ENCODE results near the gene SCAF11.

The SCAF11 gene

DNA sequence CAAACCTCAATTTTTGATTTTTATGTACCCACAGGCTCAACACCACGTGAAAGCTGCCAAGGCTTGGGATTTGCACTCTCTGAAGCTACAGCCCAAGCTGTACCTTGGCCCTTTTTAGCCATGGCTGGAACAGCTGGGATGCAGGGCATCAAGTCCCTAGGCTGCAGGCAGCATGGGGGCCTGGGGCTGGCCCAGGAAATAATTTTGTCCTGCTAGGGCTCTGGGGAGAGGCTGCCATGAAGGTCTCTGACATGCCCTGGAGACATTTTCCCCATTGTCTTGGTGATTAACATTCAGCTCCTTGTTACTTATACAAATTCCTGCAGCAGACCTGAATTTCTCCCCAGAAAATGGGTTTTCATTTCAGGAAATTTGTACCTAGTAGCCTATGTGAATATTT, 103.7 kb downstream of the SCAF11 start:
- no peak for DNase-seq
- Histone ChIP-seq H3K4me3 (ENCODE audit: control insufficient read depth in 1 of 7, extremely low read depth in 1 of 7, insufficient read depth in 4 of 7, low read depth in 2 of 7, low read length in 6 of 7) (no peak overlapping the region), H3K4me1 (ENCODE audit: control extremely low read depth in 1 of 4, control insufficient read depth in 4 of 4, insufficient read depth in 4 of 4, low read length in 3 of 4) (no peaks in the 10 kb centered on the region), H3K27ac (ENCODE audit: insufficient read depth in 1 of 2, low read depth in 1 of 2, low read length in 2 of 2, poor library complexity in 1 of 2, severe bottlenecking in 2 of 2) (no peak overlapping the region), H3K36me3 (ENCODE audit: control insufficient read depth in 4 of 4, insufficient read depth in 4 of 4, low read length in 3 of 4) (peaks cover 9 to 51% (median 22%) of the 10 kb centered on the region in 4 experiments), H3K9me3 (ENCODE audit: control extremely low read depth in 1 of 5, control insufficient read depth in 4 of 5, insufficient read depth in 2 of 5, low read depth in 1 of 5, low read length in 4 of 5) (peaks cover 3 to 12% (median 6%) of the 10 kb centered on the region in 5 experiments), H3K27me3 (replicated peaks in 2 of 5; ENCODE audit: control insufficient read depth in 4 of 5, insufficient read depth in 5 of 5, low read length in 4 of 5) (no peaks in the 10 kb centered on the region)
- WGBS (ENCODE audit: insufficient coverage), result 100% methylated on average over 1 of the region's 1 CpG
- ChIA-PET POLR2A (no interaction called here), CTCF (no interaction called here)

DNA sequence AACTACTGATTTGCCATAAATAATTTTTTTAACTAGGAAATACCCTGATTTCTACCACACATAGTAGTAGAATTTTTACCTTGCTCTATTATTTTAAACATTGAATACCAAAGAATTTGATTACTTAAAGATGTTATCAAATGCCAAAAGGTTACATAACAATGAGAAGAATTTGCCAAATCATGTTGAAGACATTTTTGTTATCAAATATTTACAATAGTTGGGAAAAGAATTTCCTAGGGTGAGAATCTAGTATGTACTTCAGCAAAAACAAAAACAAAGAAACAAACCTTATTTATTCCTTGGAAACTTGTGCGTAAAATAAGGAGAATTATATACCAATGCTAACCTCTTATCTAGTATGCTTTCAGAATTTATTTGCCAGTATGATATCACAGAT, 107.2 kb downstream of the SCAF11 start:
- POLR2A ChIA-PET, result no interaction called here
- CTCF ChIA-PET, result no interaction called here
- no peak for DNase-seq

DNA sequence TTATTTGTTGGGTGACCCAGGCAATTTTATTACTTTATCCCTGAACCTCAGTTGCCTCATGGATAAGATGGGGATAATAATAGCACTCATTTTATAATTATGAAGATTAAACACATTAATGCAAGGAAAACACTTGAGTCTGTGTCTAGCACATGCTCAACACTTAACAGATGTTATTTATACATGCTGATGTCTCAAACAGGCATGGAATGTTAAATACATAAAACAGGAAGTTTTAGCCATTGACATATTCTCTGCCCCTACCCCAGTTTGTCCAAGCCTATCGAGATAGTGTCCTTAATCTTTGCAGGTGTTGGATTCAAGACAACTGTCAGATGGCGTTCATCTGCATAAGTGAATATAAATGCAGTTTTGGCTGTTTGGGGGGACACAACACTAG, 109.8 kb downstream of the SCAF11 start:
- Histone ChIP-seq H3K36me3 (ENCODE audit: control insufficient read depth in 4 of 4, insufficient read depth in 4 of 4, low read length in 3 of 4) (peaks cover 21 to 69% (median 34%) of the 10 kb centered on the region in 4 experiments), H3K27ac (ENCODE audit: insufficient read depth in 1 of 2, low read depth in 1 of 2, low read length in 2 of 2, poor library complexity in 1 of 2, severe bottlenecking in 2 of 2) (no peak overlapping the region), H3K27me3 (replicated peaks in 2 of 5; ENCODE audit: control insufficient read depth in 4 of 5, insufficient read depth in 5 of 5, low read length in 4 of 5) (no peaks in the 10 kb centered on the region), H3K4me3 (ENCODE audit: control insufficient read depth in 1 of 7, extremely low read depth in 1 of 7, insufficient read depth in 4 of 7, low read depth in 2 of 7, low read length in 6 of 7) (no peak overlapping the region), H3K9me3 (ENCODE audit: control extremely low read depth in 1 of 5, control insufficient read depth in 4 of 5, insufficient read depth in 2 of 5, low read depth in 1 of 5, low read length in 4 of 5) (peaks cover 3 to 19% (median 6%) of the 10 kb centered on the region in 5 experiments), H3K4me1 (ENCODE audit: control extremely low read depth in 1 of 4, control insufficient read depth in 4 of 4, insufficient read depth in 4 of 4, low read length in 3 of 4) (peaks cover 0 to 6% (median 3%) of the 10 kb centered on the region in 4 experiments)
- no peak for DNase-seq
- ChIA-PET CTCF (no interaction called here), POLR2A (no interaction called here)
- no CpG with 5 or more reads among the region's 2 CpGs for WGBS (ENCODE audit: insufficient coverage)

More for the DNA sequence above, 107.2 kb downstream of the SCAF11 start:
- H3K4me1 ChIP-seq (ENCODE audit: control extremely low read depth in 1 of 4, control insufficient read depth in 4 of 4, insufficient read depth in 4 of 4, low read length in 3 of 4), result peaks cover 0 to 6% (median 3%) of the 10 kb centered on the region in 4 experiments
- no CpG with 5 or more reads among the region's 1 CpG for WGBS (ENCODE audit: insufficient coverage)
- H3K9me3 ChIP-seq (ENCODE audit: control extremely low read depth in 1 of 5, control insufficient read depth in 4 of 5, insufficient read depth in 2 of 5, low read depth in 1 of 5, low read length in 4 of 5), result peaks cover 3 to 12% (median 6%) of the 10 kb centered on the region in 5 experiments
- no peak overlapping the region for H3K4me3 ChIP-seq (ENCODE audit: control insufficient read depth in 1 of 7, extremely low read depth in 1 of 7, insufficient read depth in 4 of 7, low read depth in 2 of 7, low read length in 6 of 7)
- H3K36me3 ChIP-seq (ENCODE audit: control insufficient read depth in 4 of 4, insufficient read depth in 4 of 4, low read length in 3 of 4), result peaks cover 12 to 62% (median 30%) of the 10 kb centered on the region in 4 experiments
- H3K27me3 ChIP-seq (replicated peaks in 2 of 5; ENCODE audit: control insufficient read depth in 4 of 5, insufficient read depth in 5 of 5, low read length in 4 of 5), result no peaks in the 10 kb centered on the region
- no peak overlapping the region for H3K27ac ChIP-seq (ENCODE audit: insufficient read depth in 1 of 2, low read depth in 1 of 2, low read length in 2 of 2, poor library complexity in 1 of 2, severe bottlenecking in 2 of 2)

DNA sequence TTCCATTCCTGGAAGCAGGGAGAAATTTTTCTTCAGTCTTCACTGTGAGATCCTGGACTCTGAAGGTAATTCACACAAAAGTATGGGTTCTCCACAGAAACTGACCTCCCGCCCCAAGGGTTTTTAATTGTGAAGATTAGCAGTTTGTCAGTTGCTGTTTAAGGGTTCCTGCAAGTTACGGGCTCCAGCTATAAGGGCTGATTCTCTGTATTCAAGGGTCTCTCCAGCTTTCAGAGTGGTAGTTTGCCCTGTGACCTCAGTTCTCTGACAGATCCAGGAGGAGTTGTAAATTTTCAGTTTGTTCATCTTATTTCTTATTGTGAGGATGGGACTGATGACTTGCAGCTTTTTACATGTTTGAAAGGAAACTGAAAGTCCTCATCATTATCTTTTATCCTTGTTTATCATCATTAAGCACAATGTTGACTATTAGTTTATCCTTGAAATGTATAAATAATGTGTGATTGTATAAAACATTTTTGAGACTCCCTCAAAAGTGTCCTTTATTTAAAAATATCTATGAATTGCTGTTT, 110.9 kb downstream of the SCAF11 start:
- no peak overlapping the region for H3K4me3 ChIP-seq (ENCODE audit: control insufficient read depth in 1 of 7, extremely low read depth in 1 of 7, insufficient read depth in 4 of 7, low read depth in 2 of 7, low read length in 6 of 7)
- WGBS (ENCODE audit: insufficient coverage), result 100% methylated on average over 2 of the region's 2 CpGs
- H3K27me3 ChIP-seq (replicated peaks in 2 of 5; ENCODE audit: control insufficient read depth in 4 of 5, insufficient read depth in 5 of 5, low read length in 4 of 5), result no peaks in the 10 kb centered on the region
- DNase-seq, result peak in 2 of 3 donors; percentile 10 to 22
- POLR2A ChIA-PET, result no interaction called here
- peaks cover 24 to 69% (median 40%) of the 10 kb centered on the region in 4 experiments for H3K36me3 ChIP-seq (ENCODE audit: control insufficient read depth in 4 of 4, insufficient read depth in 4 of 4, low read length in 3 of 4)
- peaks cover 0 to 6% (median 3%) of the 10 kb centered on the region in 4 experiments for H3K4me1 ChIP-seq (ENCODE audit: control extremely low read depth in 1 of 4, control insufficient read depth in 4 of 4, insufficient read depth in 4 of 4, low read length in 3 of 4)
- H3K27ac ChIP-seq (ENCODE audit: insufficient read depth in 1 of 2, low read depth in 1 of 2, low read length in 2 of 2, poor library complexity in 1 of 2, severe bottlenecking in 2 of 2), result peak overlapping the region; percentile 36 to 71
- H3K9me3 ChIP-seq (ENCODE audit: control extremely low read depth in 1 of 5, control insufficient read depth in 4 of 5, insufficient read depth in 2 of 5, low read depth in 1 of 5, low read length in 4 of 5), result peaks cover 0 to 18% (median 9%) of the 10 kb centered on the region in 5 experiments
- CTCF ChIA-PET, result interaction anchor here (0.6 to 1.0 kb wide), 2 partner anchors 12 to 37 kb away, joined by 3 read pairs; no protein-coding TSS in a partner anchor

DNA sequence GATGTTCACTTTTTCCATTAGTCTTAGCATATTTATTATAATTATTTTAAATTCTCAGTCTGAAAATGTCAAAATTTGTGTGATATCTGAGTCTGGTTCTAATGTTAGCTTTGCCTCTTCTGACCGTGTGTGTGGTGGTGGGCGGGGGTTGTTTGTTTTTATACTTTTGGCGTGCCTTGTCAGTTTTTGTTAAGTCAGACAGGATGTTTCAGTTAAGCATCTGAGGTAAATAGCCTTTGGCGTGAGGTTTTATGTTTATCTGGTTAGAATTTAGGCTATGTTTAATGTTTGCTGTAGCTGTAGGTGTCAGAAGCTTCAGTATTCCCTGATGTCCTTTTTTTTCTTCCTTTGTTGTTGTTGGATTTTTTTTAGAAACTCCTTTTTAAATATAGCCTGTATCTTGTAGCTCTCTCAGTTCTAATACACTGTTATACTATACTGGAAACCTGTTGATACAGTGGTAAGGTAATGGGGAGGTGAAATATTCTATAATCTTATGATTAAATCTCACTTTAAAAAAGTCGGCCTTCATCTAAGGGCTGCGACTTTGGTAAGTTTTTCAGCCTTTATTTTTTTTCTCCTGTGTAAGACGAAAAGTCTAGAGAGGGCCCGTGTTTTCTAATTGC, 111.6 kb downstream of the SCAF11 start:
- 55% methylated on average over 5 of the region's 8 CpGs for WGBS (ENCODE audit: insufficient coverage)
- H3K9me3 ChIP-seq (ENCODE audit: control extremely low read depth in 1 of 5, control insufficient read depth in 4 of 5, insufficient read depth in 2 of 5, low read depth in 1 of 5, low read length in 4 of 5), result peaks cover 0 to 18% (median 11%) of the 10 kb centered on the region in 5 experiments
- ChIA-PET POLR2A (no interaction called here), CTCF (interaction anchor here (0.7 to 1.0 kb wide), 2 partner anchors 9 to 11 kb away, joined by 3 read pairs; no protein-coding TSS in a partner anchor)
- H3K4me1 ChIP-seq (ENCODE audit: control extremely low read depth in 1 of 4, control insufficient read depth in 4 of 4, insufficient read depth in 4 of 4, low read length in 3 of 4), result peaks cover 0 to 6% (median 3%) of the 10 kb centered on the region in 4 experiments
- peak; percentile 8 to 62 (median 52) for DNase-seq
- H3K36me3 ChIP-seq (ENCODE audit: control insufficient read depth in 4 of 4, insufficient read depth in 4 of 4, low read length in 3 of 4), result peaks cover 29 to 70% (median 44%) of the 10 kb centered on the region in 4 experiments
- no peak overlapping the region for H3K4me3 ChIP-seq (ENCODE audit: control insufficient read depth in 1 of 7, extremely low read depth in 1 of 7, insufficient read depth in 4 of 7, low read depth in 2 of 7, low read length in 6 of 7)
- peak overlapping the region; percentile 36 to 71 for H3K27ac ChIP-seq (ENCODE audit: insufficient read depth in 1 of 2, low read depth in 1 of 2, low read length in 2 of 2, poor library complexity in 1 of 2, severe bottlenecking in 2 of 2)
- H3K27me3 ChIP-seq (replicated peaks in 2 of 5; ENCODE audit: control insufficient read depth in 4 of 5, insufficient read depth in 5 of 5, low read length in 4 of 5), result no peaks in the 10 kb centered on the region

DNA sequence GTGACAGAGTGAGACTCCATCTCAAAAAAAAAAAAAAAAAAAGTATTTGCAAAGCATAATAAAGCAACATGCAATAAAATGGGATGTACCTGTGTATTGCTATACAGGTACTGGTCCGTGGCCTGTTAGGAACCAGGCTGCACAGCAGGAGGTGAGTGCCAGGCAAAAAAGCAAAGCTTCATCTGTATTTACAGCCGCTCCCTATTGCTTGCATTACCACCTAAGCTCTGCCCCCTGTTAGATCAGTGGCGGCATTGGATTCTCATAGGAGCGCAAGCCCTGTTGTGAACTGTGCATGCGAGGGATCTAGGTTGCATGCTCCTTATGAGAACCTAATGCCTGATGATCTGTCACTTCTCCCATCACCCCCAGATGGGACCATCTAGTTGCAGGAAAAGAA, 113.3 kb downstream of the SCAF11 start:
- H3K4me1 ChIP-seq (ENCODE audit: control extremely low read depth in 1 of 4, control insufficient read depth in 4 of 4, insufficient read depth in 4 of 4, low read length in 3 of 4), result peaks cover 0 to 9% (median 3%) of the 10 kb centered on the region in 4 experiments
- ChIA-PET CTCF (interaction anchor here (0.6 kb wide), 1 partner anchor 557 kb away, joined by 4 read pairs; no protein-coding TSS in a partner anchor), POLR2A (no interaction called here)
- DNase-seq, result peak in 1 of 3 donors; percentile 6
- H3K27me3 ChIP-seq (replicated peaks in 2 of 5; ENCODE audit: control insufficient read depth in 4 of 5, insufficient read depth in 5 of 5, low read length in 4 of 5), result no peaks in the 10 kb centered on the region
- peaks cover 34 to 75% (median 45%) of the 10 kb centered on the region in 4 experiments for H3K36me3 ChIP-seq (ENCODE audit: control insufficient read depth in 4 of 4, insufficient read depth in 4 of 4, low read length in 3 of 4)
- 97% methylated on average over 5 of the region's 5 CpGs for WGBS (ENCODE audit: insufficient coverage)
- H3K27ac ChIP-seq (ENCODE audit: insufficient read depth in 1 of 2, low read depth in 1 of 2, low read length in 2 of 2, poor library complexity in 1 of 2, severe bottlenecking in 2 of 2), result no peak overlapping the region
- H3K9me3 ChIP-seq (ENCODE audit: control extremely low read depth in 1 of 5, control insufficient read depth in 4 of 5, insufficient read depth in 2 of 5, low read depth in 1 of 5, low read length in 4 of 5), result peaks cover 0 to 18% (median 11%) of the 10 kb centered on the region in 5 experiments
- H3K4me3 ChIP-seq (ENCODE audit: control insufficient read depth in 1 of 7, extremely low read depth in 1 of 7, insufficient read depth in 4 of 7, low read depth in 2 of 7, low read length in 6 of 7), result no peak overlapping the region

DNA sequence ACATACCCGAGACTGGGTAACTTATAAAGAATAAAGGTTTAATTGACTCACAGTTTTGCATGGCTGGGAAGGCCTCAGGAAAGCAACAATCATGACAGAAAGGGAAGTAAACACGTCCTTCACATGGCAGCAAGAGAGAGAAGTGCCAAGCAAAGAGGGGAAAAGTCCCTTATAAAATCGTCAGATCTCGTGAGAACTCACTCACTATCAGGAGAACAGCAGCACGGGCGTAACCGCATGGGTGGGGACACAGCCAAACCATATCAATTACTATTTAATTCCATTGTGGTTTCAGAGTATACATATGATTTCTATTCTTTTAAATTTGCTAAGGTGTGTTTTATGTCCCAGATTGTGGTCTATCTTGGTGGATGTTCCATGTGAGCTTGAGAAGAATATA, 117.9 kb downstream of the SCAF11 start:
- 100% methylated on average over 1 of the region's 7 CpGs for WGBS (ENCODE audit: insufficient coverage)
- peak in 2 of 3 donors; percentile 8 to 20 for DNase-seq
- POLR2A ChIA-PET, result no interaction called here
- Histone ChIP-seq H3K4me1 (ENCODE audit: control extremely low read depth in 1 of 4, control insufficient read depth in 4 of 4, insufficient read depth in 4 of 4, low read length in 3 of 4) (peaks cover 0 to 3% (median 0%) of the 10 kb centered on the region in 4 experiments), H3K4me3 (ENCODE audit: control insufficient read depth in 1 of 7, extremely low read depth in 1 of 7, insufficient read depth in 4 of 7, low read depth in 2 of 7, low read length in 6 of 7) (no peak overlapping the region), H3K36me3 (ENCODE audit: control insufficient read depth in 4 of 4, insufficient read depth in 4 of 4, low read length in 3 of 4) (peaks cover 18 to 67% (median 44%) of the 10 kb centered on the region in 4 experiments), H3K9me3 (ENCODE audit: control extremely low read depth in 1 of 5, control insufficient read depth in 4 of 5, insufficient read depth in 2 of 5, low read depth in 1 of 5, low read length in 4 of 5) (peaks cover 0 to 18% (median 11%) of the 10 kb centered on the region in 5 experiments), H3K27me3 (replicated peaks in 2 of 5; ENCODE audit: control insufficient read depth in 4 of 5, insufficient read depth in 5 of 5, low read length in 4 of 5) (no peaks in the 10 kb centered on the region), H3K27ac (ENCODE audit: insufficient read depth in 1 of 2, low read depth in 1 of 2, low read length in 2 of 2, poor library complexity in 1 of 2, severe bottlenecking in 2 of 2) (no peak overlapping the region)
- CTCF ChIA-PET, result interaction anchor here (1.4 kb wide), 1 partner anchor 110 kb away, joined by 4 read pairs; no protein-coding TSS in a partner anchor

Data from common myeloid progenitor, CD34-positive (primary cell).